GM20000 (cell line): ENCODE measurements around the gene MSTO1.

ENCODE experiments used
- DNase-seq: peaks from one replicate; pipeline ENCODE4 v3.0.0; 2012; ENCODE audit warnings: low spot score
- CTCF ChIP-seq: IDR thresholded peaks from 2 replicates; pipeline ENCODE4 v1.5.1; 2012; ENCODE audit warnings: mild to moderate bottlenecking, control low read depth; ENCODE audit errors: extremely low read depth, missing control alignments

MSTO1 gene

GRCh38 chr1:155645648-155646047 is 35.6 kb downstream of the MSTO1 start:
- no peak for DNase-seq

DNA sequence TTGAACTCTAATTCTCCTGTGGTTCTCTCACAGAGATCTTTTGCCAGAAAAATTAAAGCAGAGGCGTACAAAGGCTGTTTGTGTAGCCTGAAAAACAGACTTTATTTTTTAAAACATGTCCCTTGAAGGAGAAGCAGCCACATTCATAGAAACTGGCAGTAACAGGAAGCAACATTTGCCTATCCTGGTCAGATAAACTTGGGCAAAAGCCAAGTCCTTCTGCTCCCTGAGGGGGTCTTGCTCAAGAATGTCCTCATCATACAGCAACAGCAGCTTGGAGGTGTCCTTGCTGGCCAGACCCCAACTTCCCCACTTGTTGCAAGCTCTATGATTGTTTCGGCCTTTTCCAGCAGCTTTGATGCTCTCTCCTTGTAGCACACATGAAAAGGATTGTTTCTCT is 36.3 kb downstream of the MSTO1 start:
- no peak for DNase-seq
- TF ChIP-seq CTCF, result no peak

More at GRCh38 chr1:155645648-155646047, 35.6 kb downstream of the MSTO1 start:
- no peak for TF ChIP-seq CTCF

- TF ChIP-seq CTCF, result no peak
- DNase-seq, result no peak
These were observed 38.5 kb downstream of the MSTO1 start for GRCh38 chr1:155648207-155649147.

GRCh38 chr1:155649676-155650075 is 39.7 kb downstream of the MSTO1 start:
- DNase-seq, result no peak
- no peak for TF ChIP-seq CTCF

DNA sequence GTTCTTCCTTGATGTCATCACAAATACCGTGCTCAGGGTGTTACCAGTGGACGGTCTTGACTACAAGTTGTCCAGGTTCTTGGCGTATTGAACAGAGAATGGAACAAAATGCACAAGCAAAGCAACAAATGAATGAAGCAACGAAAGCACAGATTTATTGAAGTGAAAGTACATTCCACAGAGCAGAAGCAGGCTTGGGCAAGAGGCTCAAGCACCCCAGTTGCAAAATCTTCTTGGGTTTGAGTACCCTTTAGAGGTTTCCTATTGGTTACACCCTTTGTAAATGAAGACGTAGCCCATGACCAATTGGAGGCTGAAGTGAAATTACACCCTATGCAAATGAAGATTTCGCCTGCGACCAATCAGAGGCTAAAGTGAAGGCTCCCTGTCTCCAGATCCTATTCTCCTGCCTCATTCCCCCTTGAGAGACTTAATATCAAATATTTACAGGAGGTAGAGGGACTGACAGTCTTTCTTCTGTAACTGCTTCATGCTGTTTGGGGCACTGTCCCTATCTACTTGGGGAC is 40.3 kb downstream of the MSTO1 start:
- no peak for DNase-seq
- TF ChIP-seq CTCF, result no peak

GRCh38 chr1:155651861-155652661 is 42.0 kb downstream of the MSTO1 start:
- no peak for DNase-seq
- TF ChIP-seq CTCF, result no peak

DNA sequence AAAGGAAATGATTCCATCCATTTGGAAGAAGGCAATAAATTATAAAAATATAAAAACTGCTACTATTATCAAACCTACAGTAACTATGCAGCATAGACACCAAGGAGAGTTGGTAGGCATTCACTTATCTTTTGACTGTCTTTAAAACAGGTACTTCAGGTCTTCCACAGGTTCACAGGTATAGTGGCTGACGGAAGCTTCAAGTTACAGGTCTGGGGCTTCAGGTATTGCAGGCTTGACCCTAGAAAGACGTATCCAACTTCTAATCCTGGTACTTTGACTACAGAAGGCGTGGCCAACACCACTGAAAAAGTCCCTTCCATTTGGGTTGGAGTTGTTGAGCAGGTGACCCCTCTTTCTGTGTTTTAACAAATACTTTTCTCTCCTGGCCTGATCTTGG is 42.9 kb downstream of the MSTO1 start:
- no peak for TF ChIP-seq CTCF
- no peak for DNase-seq
